GM12878 (cell line): ENCODE data around the gene SEC16A. TPM values are rescaled to one million over a fixed set of nuclear protein-coding genes. Genes with fewer than 3 reads are reported as not detected.

Experiments used
- ATAC-seq: fragments of 200-7000 bp; cut with Tn5 transposase; 3 replicates; pipeline ENCODE4 v1.9.1; 2020; ENCODE audit warnings: mild to moderate bottlenecking, moderate library complexity
- BruUV-seq: library from RNA; stranded (reverse); fragments of 400-500 nt; replicated peaks from 2 replicates; lab custom pipeline; 2021; lab: Mats Ljungman, UMichigan
- CTCF ChIA-PET: fragments of 300-600 bp; sonication (Branson Sonifier 250); formaldehyde crosslinking; extraction: SDS; loops from one replicate; lab custom pipeline; 2021; ENCODE audit warnings: inconsistent platforms; lab: Yijun Ruan, JAX
- POLR2A ChIA-PET: fragments of 350-600 bp; formaldehyde crosslinking; extraction: SDS; loops from one replicate; lab custom pipeline; 2021; ENCODE audit warnings: inconsistent platforms; lab: Charles Lee
- RAD21 ChIA-PET: fragments of 300-600 bp; sonication (Branson Sonifier 250); formaldehyde crosslinking; loops from one replicate; lab custom pipeline; 2023; ENCODE audit warnings: antibody characterized with exemption; ENCODE audit not compliant: unreplicated experiment; lab: Charles Lee
- SMC1A ChIA-PET: fragments of 300-600 bp; sonication (Branson Sonifier 250); formaldehyde crosslinking; loops from one replicate; lab custom pipeline; 2023; ENCODE audit not compliant: unreplicated experiment, uncharacterized antibody; lab: Charles Lee
- DNase-seq: peaks from one replicate; pipeline ENCODE4 v3.0.0-alpha.2; 2011; ENCODE audit warnings: low read depth, low spot score
- FAIRE-seq: peaks from 3 replicates; lab custom pipeline; 2011; peaks lifted over from hg19 to GRCh38; lab: Jason Lieb, UNC
- H2AFZ ChIP-seq: 2 replicates; pipeline ENCODE4 v1.6.0; 2011; ENCODE audit warnings: low read depth, low read length, control low read depth; ENCODE audit not compliant: control insufficient read depth
- H3K27ac ChIP-seq: 2 replicates; pipeline ENCODE4 v1.5.1; 2011; ENCODE audit warnings: control low read depth; ENCODE audit not compliant: control insufficient read depth, insufficient read depth
- H3K27me3 ChIP-seq, 2 experiments: replicated peaks in 1 of 2; 2 replicates each; pipeline versions ENCODE4 v1.6.0 to v1.6.1; 2011; ENCODE audit warnings: low read length in 1 of 2; ENCODE audit not compliant: control insufficient read depth in 2 of 2, insufficient read depth in 2 of 2
- H3K36me3 ChIP-seq, 2 experiments: 2 replicates each; pipeline ENCODE4 v1.5.1; 2011; ENCODE audit warnings: low read length in 1 of 2; ENCODE audit not compliant: control insufficient read depth in 2 of 2, insufficient read depth in 2 of 2
- H3K4me1 ChIP-seq: 2 replicates; pipeline ENCODE4 v1.6.1; 2011; ENCODE audit warnings: mild to moderate bottlenecking, low read length, moderate library complexity, mixed read lengths; ENCODE audit not compliant: control insufficient read depth, insufficient read depth
- H3K4me2 ChIP-seq: 2 replicates; pipeline ENCODE4 v1.6.0; 2011; ENCODE audit warnings: control low read depth; ENCODE audit not compliant: control insufficient read depth, insufficient read depth
- H3K4me3 ChIP-seq: fragments of 200-600 bp; sonication (generic); 2 replicates; pipeline ENCODE4 v1.5.1; 2016
- H3K79me2 ChIP-seq: 2 replicates; pipeline ENCODE4 v1.6.0; 2011; ENCODE audit warnings: low read length; ENCODE audit not compliant: control insufficient read depth, insufficient read depth
- H3K9ac ChIP-seq: 2 replicates; pipeline ENCODE4 v1.8.0; 2011; ENCODE audit warnings: low read length, control low read depth, mixed read lengths; ENCODE audit not compliant: control insufficient read depth, insufficient read depth
- H3K9me3 ChIP-seq: replicated peaks from 3 replicates; pipeline ENCODE4 v1.5.1; 2011; ENCODE audit warnings: mild to moderate bottlenecking, low read length; ENCODE audit not compliant: control insufficient read depth, insufficient read depth
- H4K20me1 ChIP-seq: 2 replicates; pipeline ENCODE4 v1.6.0; 2011; ENCODE audit not compliant: control insufficient read depth, insufficient read depth
- CBFB ChIP-seq: IDR thresholded peaks from 2 replicates; pipeline ENCODE4 v1.6.1; 2016; ENCODE audit warnings: antibody characterized with exemption, low read depth
- CTCF ChIP-seq, 3 experiments: IDR thresholded peaks in 2 of 3; conservative IDR thresholded peaks in 1 of 3; 2 replicates each; pipeline ENCODE4 v1.5.1; 2011; ENCODE audit warnings: low read depth in 3 of 3, low read length in 3 of 3, mild to moderate bottlenecking in 3 of 3, control low read depth in 2 of 3, moderate library complexity in 2 of 3, inconsistent platforms in 1 of 3, mixed read lengths in 1 of 3; ENCODE audit not compliant: control insufficient read depth in 2 of 3, insufficient read depth in 1 of 3; ENCODE audit errors: extremely low read depth in 1 of 3
- KAT2A ChIP-seq: conservative IDR thresholded peaks from 2 replicates; pipeline ENCODE4 v1.6.1; 2011; ENCODE audit warnings: low read depth, low read length; ENCODE audit not compliant: control insufficient read depth
- MXI1 ChIP-seq: fragments of 150-350 bp; IDR thresholded peaks from 2 replicates; pipeline ENCODE4 v1.6.1; 2011; ENCODE audit warnings: low read depth, mild to moderate bottlenecking, inconsistent platforms, low read length, improper control_type of control experiment
- NFYB ChIP-seq: IDR thresholded peaks from 2 replicates; pipeline ENCODE4 v1.6.1; 2011; ENCODE audit warnings: low read depth, mild to moderate bottlenecking, low read length, improper control_type of control experiment, moderate library complexity; ENCODE audit not compliant: insufficient read depth
- PAX8 ChIP-seq: fragments of 450-650 bp; IDR thresholded peaks from 2 replicates; pipeline ENCODE4 v1.6.1; 2017; ENCODE audit warnings: mild to moderate bottlenecking, moderate library complexity
- RCOR1 ChIP-seq: conservative IDR thresholded peaks from 2 replicates; pipeline ENCODE4 v1.6.1; 2012; ENCODE audit warnings: low read depth, low read length, improper control_type of control experiment
- REST ChIP-seq: IDR thresholded peaks from 2 replicates; pipeline ENCODE4 v1.6.1; 2012; ENCODE audit warnings: mild to moderate bottlenecking, low read depth, low read length
- SMARCA5 ChIP-seq: fragments of 450-650 bp; IDR thresholded peaks from 2 replicates; pipeline ENCODE4 v1.6.1; 2017; ENCODE audit warnings: mild to moderate bottlenecking
- TBL1XR1 ChIP-seq: IDR thresholded peaks from 2 replicates; pipeline ENCODE4 v1.6.1; 2012; ENCODE audit warnings: low read depth, low read length, improper control_type of control experiment
- USF2 ChIP-seq: IDR thresholded peaks from 2 replicates; pipeline ENCODE4 v1.6.1; 2011; ENCODE audit warnings: low read depth, low read length, improper control_type of control experiment, borderline replicate concordance
- YBX1 ChIP-seq: fragments of 450-650 bp; IDR thresholded peaks from 2 replicates; pipeline ENCODE4 v1.6.1; 2016; ENCODE audit warnings: antibody characterized with exemption
- ZBED1 ChIP-seq: IDR thresholded peaks from 2 replicates; pipeline ENCODE4 v1.6.1; 2016; ENCODE audit warnings: borderline replicate concordance
- ZBTB11 ChIP-seq: fragments of 450-650 bp; formaldehyde crosslinking; IDR thresholded peaks from 2 replicates; pipeline ENCODE4 v1.5.0; 2022; ENCODE audit warnings: mild to moderate bottlenecking, missing genetic modification characterization
- ZZZ3 ChIP-seq: IDR thresholded peaks from 2 replicates; pipeline ENCODE4 v1.6.1; 2011; ENCODE audit warnings: low read depth; ENCODE audit not compliant: control insufficient read depth, insufficient read length
- WGBS: methylation state at CpG from one replicate; pipeline ENCODE4 v1.1.6; 2016; ENCODE audit warnings: low lambda C conversion rate; ENCODE audit not compliant: insufficient replicate concordance, insufficient coverage; ENCODE audit errors: missing lambda C conversion rate; 5-methylcytosine and 5-hydroxymethylcytosine counted together
- in situ Hi-C: fragments of 300-500 bp; cut with MboI; formaldehyde crosslinking; loops from 9 replicates; pipeline ENCODE4 v1.14.3; 2018; ENCODE audit warnings: mixed read lengths
- intact Hi-C: fragments of 100-400 bp; cut with micrococcal nuclease; formaldehyde crosslinking; loops from one replicate; pipeline ENCODE4 v1.14.2; 2022; ENCODE audit not compliant: unreplicated experiment
- polyA plus RNA-seq, 11 experiments: library from polyadenylated mRNA; depleted of rRNA in 4 of 11; unstranded in 6 of 11; stranded (reverse) in 5 of 11; fragments of >200 nt; fragmentation: Nextera tagmentation in 4 of 11; fragmentation: Illumina TruSeq in 1 of 11; extraction: Ambion mirVana in 4 of 11; extraction: Trizol in 1 of 11; gene quantifications; 1 replicate in 1 of 11; 2 replicates in 10 of 11; pipeline versions ENCODE4 v1.2.1 to v1.2.3, GENCODE V29; 2011 to 2016; ENCODE audit warnings: inconsistent platforms in 2 of 11, missing spikeins in 2 of 11, low read depth in 1 of 11
- total RNA-seq, 4 experiments: library from RNA; depleted of rRNA in 3 of 4; stranded (reverse); fragments of >200 nt in 3 of 4; fragmentation: Illumina TruSeq in 1 of 4; extraction: Trizol in 1 of 4; gene quantifications; 2 replicates each; pipeline versions ENCODE4 v1.2.1 to v1.2.3, GENCODE V29; 2013 to 2021

The SEC16A gene
- total and polyA plus RNA-seq, 10 of the 15 experiments (the other 5 are each of a cell fraction or from before 2014, with no cell fraction given): 9.9 to 59.1 (median 21.7) TPM

GRCh38 chr9:136411378-136411777 is 71.5 kb downstream of the SEC16A start:
- H3K79me2 ChIP-seq: peaks cover 55% of the 10 kb centered on the region
- in situ Hi-C loops: no loop called here
- FAIRE-seq: no peak
- peaks cover 16% of the 10 kb centered on the region for H3K4me1 ChIP-seq
- H3K4me3 ChIP-seq: peak overlapping the region; percentile 96
- BruUV-seq: TSS peak; percentile 83
- ChIA-PET RAD21 (no interaction called here), POLR2A (no interaction called here), SMC1A (no interaction called here)
- H2AFZ ChIP-seq: no peak overlapping the region
- no peak for DNase-seq
- H3K9me3 ChIP-seq: no peaks in the 10 kb centered on the region
- H3K27ac ChIP-seq: peak overlapping the region; percentile 92; the same call in 1 of the 2 replicates
- no peaks in the 10 kb centered on the region for H3K27me3 ChIP-seq
- H4K20me1 ChIP-seq: no peaks in the 10 kb centered on the region
- H3K36me3 ChIP-seq: peaks cover 18 to 21% of the 10 kb centered on the region in 2 experiments; a peak in 3 of 4 replicates
- H3K9ac ChIP-seq: peak overlapping the region; percentile 91
- no peak for ATAC-seq
- WGBS: 42% methylated on average over 4 of the region's 4 CpGs
- H3K4me2 ChIP-seq: peak overlapping the region; percentile 46
- intact Hi-C loops: loop anchor here (2.0 kb wide), 1 partner anchor 71 kb away; the partner anchor contains the start of gene SEC16A
- TF ChIP-seq ZZZ3 (no peak), NFYB (no peak), RCOR1 (no peak), KAT2A (no peak), ZBTB11 (no peak), SMARCA5 (no peak), USF2 (no peak), YBX1 (no peak), REST (no peak), TBL1XR1 (no peak), ZBED1 (no peak), PAX8 (no peak), MXI1 (no peak), CBFB (no peak), CTCF (IDR thresholded peaks at IDR 0.05 in 2 of 3, conservative IDR thresholded peaks at IDR 0.05 in 1 of 3; ENCODE audit: control insufficient read depth in 2 of 3, extremely low read depth in 1 of 3, insufficient read depth in 1 of 3, low read depth in 3 of 3, low read length in 3 of 3) (no peak)
- TF ChIP-seq, all 136 proteins: peak for 0
- CTCF ChIA-PET: no interaction called here
